Neural cell (in vitro differentiated cells): Measurements from ENCODE around the gene PPFIA1. TPM values are rescaled to one million over a fixed set of nuclear protein-coding genes. Genes with fewer than 3 reads are reported as not detected.

ENCODE experiments used
- H2AFZ ChIP-seq: fragments of 200-600, 300-800 bp; sonication (generic), shearing (Covaris generic); 2 replicates; pipeline ENCODE4 v1.6.0; 2014; ENCODE audit warnings: low read depth, mild to moderate bottlenecking, antibody characterized with exemption, low read length, moderate library complexity
- H3F3A ChIP-seq: fragments of 200-600 bp; shearing (Covaris generic); 2 replicates; pipeline ENCODE4 v1.6.1; 2016; ENCODE audit warnings: mild to moderate bottlenecking, moderate library complexity, mixed read lengths, antibody characterized with exemption, low read length; ENCODE audit not compliant: insufficient read depth, poor library complexity, severe bottlenecking
- H3K27ac ChIP-seq: fragments of 200-600, 300-800 bp; sonication (generic), shearing (Covaris generic); 2 replicates; pipeline ENCODE4 v1.5.1; 2014; ENCODE audit warnings: mild to moderate bottlenecking, low read length, moderate library complexity
- H3K27me3 ChIP-seq: fragments of 300-800, 200-600 bp; sonication (generic), shearing (Covaris generic); 2 replicates; pipeline ENCODE4 v1.6.0; 2014; ENCODE audit warnings: mild to moderate bottlenecking, low read depth, low read length, moderate library complexity; ENCODE audit not compliant: insufficient read depth
- H3K36me3 ChIP-seq: fragments of 300-800, 200-600 bp; sonication (generic), shearing (Covaris generic); 2 replicates; pipeline ENCODE4 v1.5.1; 2014; ENCODE audit warnings: mild to moderate bottlenecking, antibody characterized with exemption, low read length, moderate library complexity; ENCODE audit not compliant: insufficient read depth
- H3K4me2 ChIP-seq: fragments of 300-800, 200-600 bp; sonication (generic), shearing (Covaris generic); 2 replicates; pipeline ENCODE4 v1.6.0; 2014; ENCODE audit warnings: mild to moderate bottlenecking, low read length
- H3K4me3 ChIP-seq: fragments of 300-800, 200-600 bp; sonication (generic), shearing (Covaris generic); 2 replicates; pipeline ENCODE4 v1.5.1; 2014; ENCODE audit warnings: mild to moderate bottlenecking, low read length, moderate library complexity
- H3K79me2 ChIP-seq: fragments of 200-600 bp; shearing (Covaris generic); replicated peaks from 2 replicates; pipeline ENCODE4 v1.6.0; 2014; ENCODE audit warnings: mild to moderate bottlenecking, low read length, moderate library complexity; ENCODE audit not compliant: insufficient read depth
- H3K9ac ChIP-seq: fragments of 300-800, 200-600 bp; sonication (generic), shearing (Covaris generic); 2 replicates; pipeline ENCODE4 v1.6.1; 2016; ENCODE audit warnings: mild to moderate bottlenecking, low read length, mixed read lengths
- H3K9me2 ChIP-seq: fragments of 200-600 bp; shearing (Covaris generic); 2 replicates; pipeline ENCODE4 v1.6.1; 2016; ENCODE audit warnings: mild to moderate bottlenecking, low read length, mixed read lengths; ENCODE audit not compliant: insufficient read depth
- H3K9me3 ChIP-seq: fragments of 200-600, 300-800 bp; sonication (generic), shearing (Covaris generic); 2 replicates; pipeline ENCODE4 v1.6.1; 2016; ENCODE audit warnings: mild to moderate bottlenecking, mixed run types, low read length, moderate library complexity, mixed read lengths
- H4K20me1 ChIP-seq: fragments of 200-600 bp; shearing (Covaris generic); 2 replicates; pipeline ENCODE4 v1.6.1; 2016; ENCODE audit warnings: mild to moderate bottlenecking, mixed run types; ENCODE audit not compliant: insufficient read depth
- CTCF ChIP-seq: fragments of 450-650 bp; IDR thresholded peaks from 2 replicates; pipeline ENCODE4 v1.5.1; 2014; ENCODE audit warnings: antibody characterized with exemption, mild to moderate bottlenecking, moderate library complexity; ENCODE audit not compliant: poor library complexity, severe bottlenecking
- EP300 ChIP-seq: fragments of 450-650 bp; conservative IDR thresholded peaks from 2 replicates; pipeline ENCODE4 v1.6.1; 2014; ENCODE audit warnings: antibody characterized with exemption, mild to moderate bottlenecking, moderate library complexity; ENCODE audit not compliant: poor library complexity, severe bottlenecking
- EZH2 ChIP-seq: fragments of 200-600, 300-800 bp; shearing (Covaris generic), sonication (generic); IDR thresholded peaks from 2 replicates; pipeline ENCODE4 v1.6.1; 2014; ENCODE audit warnings: antibody characterized with exemption, low read length, borderline replicate concordance, mild to moderate bottlenecking; ENCODE audit not compliant: insufficient read depth, poor library complexity, severe bottlenecking
- MXI1 ChIP-seq: fragments of 450-650 bp; conservative IDR thresholded peaks from 2 replicates; pipeline ENCODE4 v1.6.1; 2014; ENCODE audit warnings: antibody characterized with exemption, mild to moderate bottlenecking; ENCODE audit not compliant: poor library complexity, severe bottlenecking
- POLR2AphosphoS5 ChIP-seq: IDR thresholded peaks from 2 replicates; pipeline ENCODE4 v1.6.1; 2012
- RAD21 ChIP-seq: fragments of 450-650 bp; conservative IDR thresholded peaks from 2 replicates; pipeline ENCODE4 v1.6.1; 2014; ENCODE audit warnings: antibody characterized with exemption, mild to moderate bottlenecking, moderate library complexity
- REST ChIP-seq: IDR thresholded peaks from 2 replicates; pipeline ENCODE4 v1.6.1; 2012; ENCODE audit warnings: borderline replicate concordance
- SMC3 ChIP-seq: fragments of 450-650 bp; conservative IDR thresholded peaks from 2 replicates; pipeline ENCODE4 v1.6.1; 2014; ENCODE audit warnings: antibody characterized with exemption, mild to moderate bottlenecking, moderate library complexity; ENCODE audit not compliant: poor library complexity
- TAF1 ChIP-seq: IDR thresholded peaks from 2 replicates; pipeline ENCODE4 v1.6.1; 2012; ENCODE audit warnings: low read depth
- polyA plus RNA-seq: library from polyadenylated mRNA; depleted of rRNA; stranded (reverse); fragments of >200 nt; gene quantifications from 2 replicates; pipeline ENCODE4 v1.2.3, GENCODE V29; 2014

Gene PPFIA1
- polyA plus RNA-seq, 1 donor from 2014 or later, result 48.9 TPM

GRCh38 chr11:70326365-70326811 is 55.9 kb downstream of the PPFIA1 start:
- no peaks in the 10 kb centered on the region for H3K36me3 ChIP-seq
- H3K9me3 ChIP-seq, result no peaks in the 10 kb centered on the region
- no peaks in the 10 kb centered on the region for H3K9me2 ChIP-seq
- no peak overlapping the region for H3K9ac ChIP-seq
- no peaks in the 10 kb centered on the region for H3F3A ChIP-seq
- H4K20me1 ChIP-seq, result no peaks in the 10 kb centered on the region
- no peak overlapping the region for H2AFZ ChIP-seq
- H3K4me3 ChIP-seq, result no peak overlapping the region
- no peak overlapping the region for H3K27ac ChIP-seq
- no peaks in the 10 kb centered on the region for H3K27me3 ChIP-seq
- no peak overlapping the region for H3K4me2 ChIP-seq
- no peaks in the 10 kb centered on the region for H3K79me2 ChIP-seq
- TF ChIP-seq CTCF (no peak), SMC3 (no peak), MXI1 (no peak), RAD21 (no peak), EP300 (no peak)

- no peak overlapping the region for H3K27ac ChIP-seq
- no peak overlapping the region for H3K4me2 ChIP-seq
- TF ChIP-seq POLR2AphosphoS5, result no peak
- TF ChIP-seq RAD21, result no peak
- no peak for TF ChIP-seq REST
- no peak for TF ChIP-seq EZH2
- no peak for TF ChIP-seq TAF1
- no peak for TF ChIP-seq SMC3
- TF ChIP-seq EP300, result no peak
- no peak for TF ChIP-seq CTCF
- TF ChIP-seq MXI1, result no peak
- no peaks in the 10 kb centered on the region for H3K36me3 ChIP-seq
- H3K79me2 ChIP-seq, result no peaks in the 10 kb centered on the region
- no peaks in the 10 kb centered on the region for H3F3A ChIP-seq
- H2AFZ ChIP-seq, result no peak overlapping the region
- no peaks in the 10 kb centered on the region for H3K27me3 ChIP-seq
- H4K20me1 ChIP-seq, result no peaks in the 10 kb centered on the region
- H3K9me2 ChIP-seq, result no peaks in the 10 kb centered on the region
- H3K9ac ChIP-seq, result no peak overlapping the region
- no peaks in the 10 kb centered on the region for H3K9me3 ChIP-seq
- H3K4me3 ChIP-seq, result no peak overlapping the region
These were observed 56.3 kb downstream of the PPFIA1 start for GRCh38 chr11:70326833-70327232.
